NB4 (cell line): Measurements from ENCODE around the gene GRID1.

ENCODE experiments used
- POLR2A ChIP-seq: IDR thresholded peaks from 2 replicates; pipeline ENCODE4 v1.6.1; 2011; ENCODE audit warnings: mild to moderate bottlenecking; ENCODE audit not compliant: insufficient read length; ENCODE audit errors: extremely low read depth
- TF ChIP-seq, protein P1 (sequence below): IDR thresholded peaks from one replicate; pipeline ENCODE4 v1.5.1; 2012; ENCODE audit warnings: low read depth, low read length
- TF ChIP-seq, protein P2 (sequence below): IDR thresholded peaks from 2 replicates; pipeline ENCODE4 v1.6.1; 2011; ENCODE audit warnings: low read depth, low read length

- TF ChIP-seq, protein P1, sequence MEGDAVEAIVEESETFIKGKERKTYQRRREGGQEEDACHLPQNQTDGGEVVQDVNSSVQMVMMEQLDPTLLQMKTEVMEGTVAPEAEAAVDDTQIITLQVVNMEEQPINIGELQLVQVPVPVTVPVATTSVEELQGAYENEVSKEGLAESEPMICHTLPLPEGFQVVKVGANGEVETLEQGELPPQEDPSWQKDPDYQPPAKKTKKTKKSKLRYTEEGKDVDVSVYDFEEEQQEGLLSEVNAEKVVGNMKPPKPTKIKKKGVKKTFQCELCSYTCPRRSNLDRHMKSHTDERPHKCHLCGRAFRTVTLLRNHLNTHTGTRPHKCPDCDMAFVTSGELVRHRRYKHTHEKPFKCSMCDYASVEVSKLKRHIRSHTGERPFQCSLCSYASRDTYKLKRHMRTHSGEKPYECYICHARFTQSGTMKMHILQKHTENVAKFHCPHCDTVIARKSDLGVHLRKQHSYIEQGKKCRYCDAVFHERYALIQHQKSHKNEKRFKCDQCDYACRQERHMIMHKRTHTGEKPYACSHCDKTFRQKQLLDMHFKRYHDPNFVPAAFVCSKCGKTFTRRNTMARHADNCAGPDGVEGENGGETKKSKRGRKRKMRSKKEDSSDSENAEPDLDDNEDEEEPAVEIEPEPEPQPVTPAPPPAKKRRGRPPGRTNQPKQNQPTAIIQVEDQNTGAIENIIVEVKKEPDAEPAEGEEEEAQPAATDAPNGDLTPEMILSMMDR, result no peak
- TF ChIP-seq POLR2A, result no peak
- TF ChIP-seq, protein P2, sequence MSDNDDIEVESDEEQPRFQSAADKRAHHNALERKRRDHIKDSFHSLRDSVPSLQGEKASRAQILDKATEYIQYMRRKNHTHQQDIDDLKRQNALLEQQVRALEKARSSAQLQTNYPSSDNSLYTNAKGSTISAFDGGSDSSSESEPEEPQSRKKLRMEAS, result no peak
Observed at GRCh38 chr10:86206240-86206579, 160.4 kb downstream of the GRID1 start.
